ENCODE results near the gene PI16.
A peak's percentile ranks its signal among the peaks of the same experiment; 100 is the strongest.

Gene PI16

DNA sequence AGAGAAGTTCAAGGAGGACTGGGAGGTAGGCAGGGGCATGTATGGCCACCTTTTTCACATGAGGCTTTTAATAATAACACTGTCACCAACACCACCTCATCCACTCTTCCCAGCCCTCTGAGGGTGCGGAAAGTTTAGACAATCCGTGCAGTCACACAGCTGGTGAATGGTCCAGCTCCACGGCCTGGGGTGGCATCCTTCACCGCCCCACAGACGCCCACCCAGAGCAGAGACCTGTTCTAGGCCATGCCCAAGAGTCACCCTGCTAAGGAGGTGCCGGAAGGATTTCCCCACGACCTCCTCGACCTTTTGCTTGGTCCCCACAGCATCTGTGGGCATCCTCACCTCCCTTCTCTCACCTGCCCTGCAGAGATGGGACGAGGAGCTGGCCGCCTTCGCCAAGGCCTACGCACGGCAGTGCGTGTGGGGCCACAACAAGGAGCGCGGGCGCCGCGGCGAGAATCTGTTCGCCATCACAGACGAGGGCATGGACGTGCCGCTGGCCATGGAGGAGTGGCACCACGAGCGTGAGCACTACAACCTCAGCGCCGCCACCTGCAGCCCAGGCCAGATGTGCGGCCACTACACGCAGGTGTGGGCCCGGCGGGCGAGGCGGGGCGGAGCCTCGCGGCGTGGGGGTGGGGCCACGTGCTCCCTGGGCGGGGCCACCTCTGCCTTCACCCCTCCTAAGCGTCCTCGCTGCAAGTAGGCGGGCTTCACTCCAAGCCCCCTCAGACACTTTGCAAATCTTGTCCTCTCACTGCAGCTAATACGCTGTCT lies 4.4 kb downstream of the PI16 start:
- DNase-seq: no peak

DNA sequence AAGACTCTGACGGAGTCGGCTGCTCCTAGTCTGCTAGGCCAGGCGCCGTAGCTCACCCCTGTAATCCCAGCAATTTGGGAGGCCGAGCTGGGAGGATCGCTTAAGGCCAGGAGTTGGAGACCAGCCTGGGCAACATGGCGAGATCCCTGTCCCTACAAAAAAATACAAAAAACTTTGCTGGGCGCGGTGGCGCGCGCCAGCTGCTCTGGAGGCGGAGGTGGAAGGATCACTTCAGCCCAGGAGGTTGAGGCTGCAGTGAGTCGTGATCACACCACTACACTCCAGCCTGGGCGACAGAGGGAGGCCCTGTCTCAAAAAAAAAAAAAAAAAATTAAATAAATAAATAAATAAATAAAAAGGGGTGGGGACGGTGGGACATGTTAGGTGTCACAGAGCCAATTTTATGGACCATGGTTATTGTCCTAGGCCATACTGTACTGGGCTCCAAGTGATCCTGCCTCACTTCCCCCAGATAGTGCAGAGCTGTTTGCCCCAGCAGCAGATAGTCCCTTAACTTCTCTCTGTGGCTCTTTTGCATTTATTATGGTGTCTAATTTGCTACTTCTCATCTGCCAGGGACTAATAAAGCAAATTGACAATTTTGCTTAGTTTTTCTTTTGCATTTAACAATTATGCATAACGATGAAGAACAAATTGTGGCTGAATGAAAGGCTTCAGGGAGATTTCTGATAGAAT lies 5.2 kb downstream of the PI16 start:
- DNase-seq: no peak

DNA sequence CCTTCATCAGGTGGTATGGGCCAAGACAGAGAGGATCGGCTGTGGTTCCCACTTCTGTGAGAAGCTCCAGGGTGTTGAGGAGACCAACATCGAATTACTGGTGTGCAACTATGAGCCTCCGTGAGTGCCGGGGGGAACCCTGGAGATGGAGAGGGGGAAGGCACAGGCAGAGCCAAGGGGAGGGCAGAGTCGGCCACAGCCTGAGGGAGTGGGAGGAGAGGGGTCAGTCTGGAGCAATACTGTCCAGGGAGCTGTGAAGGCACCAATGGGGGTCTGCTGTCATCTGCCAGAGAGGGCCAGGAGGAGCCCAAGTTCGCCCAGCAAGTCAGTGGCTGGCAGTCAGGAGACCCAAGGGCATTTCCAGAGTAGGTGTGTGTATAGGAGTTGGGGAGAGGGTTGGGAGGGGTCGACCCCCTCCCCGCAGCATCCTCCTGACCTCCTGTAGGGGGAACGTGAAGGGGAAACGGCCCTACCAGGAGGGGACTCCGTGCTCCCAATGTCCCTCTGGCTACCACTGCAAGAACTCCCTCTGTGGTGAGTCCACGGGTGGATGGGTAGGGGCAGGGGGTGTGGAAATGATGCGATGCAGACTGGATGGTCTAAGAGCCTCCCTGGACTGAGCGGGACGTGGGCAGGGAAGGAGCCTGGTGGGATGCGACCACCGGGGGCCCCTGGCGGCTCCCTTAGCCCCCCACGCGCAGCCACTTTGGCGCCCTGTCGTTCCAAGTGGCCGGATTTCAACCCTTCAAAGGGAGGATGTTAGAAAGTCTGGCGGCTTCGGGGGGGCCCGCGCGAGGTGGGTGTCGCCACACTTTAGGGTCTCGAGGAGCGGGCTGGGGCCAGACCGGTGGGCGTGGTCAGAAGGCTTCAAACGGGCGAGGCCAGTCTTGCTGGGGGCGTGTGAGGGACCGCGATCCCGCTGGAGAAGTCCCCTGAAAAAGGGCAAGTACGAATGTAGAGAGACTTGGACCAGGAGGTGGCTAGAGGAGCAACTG lies 7.2 kb downstream of the PI16 start:
- no peak for DNase-seq

DNA sequence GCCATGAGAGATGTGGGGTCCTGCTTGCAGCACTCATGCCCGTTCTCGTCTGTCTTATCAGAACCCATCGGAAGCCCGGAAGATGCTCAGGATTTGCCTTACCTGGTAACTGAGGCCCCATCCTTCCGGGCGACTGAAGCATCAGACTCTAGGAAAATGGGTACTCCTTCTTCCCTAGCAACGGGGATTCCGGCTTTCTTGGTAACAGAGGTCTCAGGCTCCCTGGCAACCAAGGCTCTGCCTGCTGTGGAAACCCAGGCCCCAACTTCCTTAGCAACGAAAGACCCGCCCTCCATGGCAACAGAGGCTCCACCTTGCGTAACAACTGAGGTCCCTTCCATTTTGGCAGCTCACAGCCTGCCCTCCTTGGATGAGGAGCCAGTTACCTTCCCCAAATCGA lies 8.3 kb downstream of the PI16 start:
- peak; percentile 52 for DNase-seq

DNA sequence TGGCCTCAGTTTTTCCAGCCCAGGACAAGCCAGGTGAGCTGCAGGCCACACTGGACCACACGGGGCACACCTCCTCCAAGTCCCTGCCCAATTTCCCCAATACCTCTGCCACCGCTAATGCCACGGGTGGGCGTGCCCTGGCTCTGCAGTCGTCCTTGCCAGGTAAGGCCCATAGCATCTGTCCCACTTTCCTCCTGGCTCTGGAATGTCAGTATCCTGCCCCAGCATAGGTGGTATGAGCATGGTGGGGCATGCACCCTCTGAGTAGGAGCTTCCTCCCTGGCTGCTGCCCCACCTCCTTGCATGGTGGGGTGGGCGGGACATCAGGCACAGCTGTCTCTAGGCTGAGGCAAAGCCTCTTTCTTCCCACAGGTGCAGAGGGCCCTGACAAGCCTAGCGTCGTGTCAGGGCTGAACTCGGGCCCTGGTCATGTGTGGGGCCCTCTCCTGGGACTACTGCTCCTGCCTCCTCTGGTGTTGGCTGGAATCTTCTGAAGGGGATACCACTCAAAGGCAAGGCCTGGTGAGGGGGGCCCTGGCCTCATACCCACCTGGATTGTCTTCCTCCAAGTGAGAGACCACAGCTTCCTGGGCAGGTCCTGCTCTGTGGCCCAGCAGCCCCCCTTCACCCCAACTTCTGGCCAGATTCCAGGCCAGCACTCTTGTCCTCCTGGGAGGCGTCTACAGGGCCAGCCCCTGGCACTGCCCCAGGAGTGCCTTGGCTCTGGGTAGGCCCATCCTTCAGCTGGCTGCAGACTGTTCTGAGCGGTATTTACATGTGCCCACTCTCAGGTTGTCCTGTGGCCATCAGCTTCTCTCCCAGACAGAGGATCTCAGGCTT lies 9.1 kb downstream of the PI16 start:
- no peak for DNase-seq

DNA sequence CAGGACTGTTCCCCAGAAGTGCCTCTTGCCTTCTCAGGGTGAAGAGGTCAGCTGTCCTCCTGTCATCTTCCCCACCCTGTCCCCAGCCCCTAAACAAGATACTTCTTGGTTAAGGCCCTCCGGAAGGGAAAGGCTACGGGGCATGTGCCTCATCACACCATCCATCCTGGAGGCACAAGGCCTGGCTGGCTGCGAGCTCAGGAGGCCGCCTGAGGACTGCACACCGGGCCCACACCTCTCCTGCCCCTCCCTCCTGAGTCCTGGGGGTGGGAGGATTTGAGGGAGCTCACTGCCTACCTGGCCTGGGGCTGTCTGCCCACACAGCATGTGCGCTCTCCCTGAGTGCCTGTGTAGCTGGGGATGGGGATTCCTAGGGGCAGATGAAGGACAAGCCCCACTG lies 9.8 kb downstream of the PI16 start:
- DNase-seq: no peak

DNA sequence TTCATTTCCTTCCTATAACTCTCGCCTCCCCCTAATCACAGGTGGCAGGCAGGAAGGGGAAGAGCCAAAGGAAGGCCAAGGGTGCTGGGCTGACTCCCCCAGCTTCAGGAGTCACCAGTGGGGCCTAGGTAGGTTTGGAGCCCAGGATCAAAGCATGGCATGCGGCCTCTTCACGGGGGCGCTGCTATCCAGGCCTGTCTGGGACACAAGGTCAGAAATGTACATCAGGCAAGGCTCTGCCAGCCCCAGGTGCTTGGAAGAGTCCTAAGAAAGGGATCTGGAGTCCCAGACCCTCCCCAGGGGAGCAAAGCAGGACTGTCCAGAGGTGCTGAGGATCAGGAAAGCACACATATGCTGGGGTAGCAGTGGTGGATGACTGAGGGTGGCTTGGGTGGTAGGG lies 10.4 kb downstream of the PI16 start:
- DNase-seq: no peak

DNA sequence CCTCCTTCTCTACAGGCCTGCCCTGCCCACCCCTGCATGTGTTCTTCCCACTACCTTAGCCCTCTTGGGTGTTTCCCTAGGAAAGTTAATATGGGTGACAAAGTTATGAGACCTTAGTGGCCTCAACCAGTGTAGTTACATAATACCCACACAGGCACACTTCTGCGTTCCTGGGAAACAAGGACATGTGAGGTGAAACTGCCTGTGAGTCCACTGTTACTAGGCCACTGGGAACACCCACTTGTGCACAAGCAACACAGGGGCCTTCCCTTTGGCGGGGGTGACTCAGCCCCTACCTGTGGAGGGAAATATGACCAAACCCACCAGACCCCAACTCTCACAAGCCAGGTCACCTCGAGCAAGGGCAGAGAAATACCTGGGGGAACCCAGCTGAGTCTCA lies 12.8 kb downstream of the PI16 start:
- no peak for DNase-seq

DNA sequence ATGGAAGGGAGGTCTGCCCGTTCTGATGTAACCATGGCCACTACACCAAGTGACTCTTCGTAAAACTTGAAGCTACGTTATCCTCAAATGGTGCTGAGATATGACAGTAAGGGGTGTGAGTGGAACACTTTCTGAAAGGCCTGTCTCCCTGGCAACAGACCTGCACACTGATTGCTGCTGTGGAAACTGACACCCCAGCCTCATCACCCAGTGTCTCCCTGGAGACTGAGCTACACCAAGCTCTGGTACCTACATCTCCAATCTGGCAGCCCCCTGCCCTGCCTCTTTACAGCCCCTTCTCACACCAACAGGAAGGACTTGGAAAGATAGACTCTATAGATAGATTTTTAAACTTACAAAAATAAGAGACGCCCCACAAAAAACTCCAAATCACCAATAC lies 13.2 kb downstream of the PI16 start:
- DNase-seq: no peak

DNA sequence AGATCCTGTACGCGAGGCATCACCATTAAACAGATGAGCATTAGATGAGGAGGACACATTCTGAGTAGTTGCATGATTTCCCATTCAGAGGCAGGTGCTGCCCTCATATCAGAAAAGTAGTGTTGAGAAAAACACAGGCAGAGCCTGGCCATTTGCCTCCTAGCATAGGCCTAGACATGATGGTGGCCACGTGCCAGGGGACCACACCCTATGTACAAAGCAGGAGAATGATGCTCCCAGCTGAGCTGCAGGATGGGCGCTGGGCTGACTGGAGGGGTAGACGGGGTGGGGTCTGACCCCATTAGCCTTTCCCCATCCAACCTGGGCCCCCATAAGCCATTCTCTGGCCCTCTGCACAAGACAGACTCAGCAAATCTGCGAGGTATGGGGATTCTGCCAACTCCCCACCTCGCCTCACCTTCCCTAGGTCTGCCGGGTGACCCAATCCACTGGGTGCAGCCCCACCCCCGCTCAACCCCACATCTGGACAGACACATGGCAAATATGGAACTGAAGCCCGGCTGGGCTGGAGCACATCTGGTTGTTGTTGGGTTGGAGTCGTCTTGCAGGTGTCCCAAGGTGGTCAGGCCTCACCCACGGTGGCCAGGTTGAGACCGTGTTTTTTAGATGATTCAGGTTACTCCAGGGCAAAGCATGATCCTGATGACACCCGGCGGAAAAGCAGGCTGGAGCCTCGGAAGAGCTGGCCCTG lies 13.9 kb downstream of the PI16 start:
- no peak for DNase-seq

DNA sequence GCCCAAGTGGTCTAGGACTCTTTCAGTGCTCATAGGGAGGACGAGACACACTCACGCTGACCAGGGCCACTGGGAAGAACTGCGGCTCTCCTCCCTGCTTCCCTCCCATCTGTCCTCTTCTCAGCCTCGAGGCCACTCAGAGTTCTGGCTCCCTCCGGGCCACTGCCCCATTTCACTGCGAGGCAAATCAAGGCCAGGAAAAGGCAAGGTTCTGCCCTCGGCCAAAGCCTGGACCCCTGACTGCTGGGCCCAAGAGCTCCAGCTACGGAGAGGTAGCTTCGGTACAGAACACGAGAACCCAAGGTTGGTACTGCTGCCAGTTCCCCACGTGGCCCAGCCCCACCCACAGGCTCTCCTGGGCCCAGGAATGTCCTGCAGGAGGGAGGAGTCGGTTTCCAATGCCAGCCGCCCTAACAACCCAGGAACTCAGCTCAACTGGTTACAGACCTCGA lies 14.7 kb downstream of the PI16 start:
- DNase-seq: no peak

DNA sequence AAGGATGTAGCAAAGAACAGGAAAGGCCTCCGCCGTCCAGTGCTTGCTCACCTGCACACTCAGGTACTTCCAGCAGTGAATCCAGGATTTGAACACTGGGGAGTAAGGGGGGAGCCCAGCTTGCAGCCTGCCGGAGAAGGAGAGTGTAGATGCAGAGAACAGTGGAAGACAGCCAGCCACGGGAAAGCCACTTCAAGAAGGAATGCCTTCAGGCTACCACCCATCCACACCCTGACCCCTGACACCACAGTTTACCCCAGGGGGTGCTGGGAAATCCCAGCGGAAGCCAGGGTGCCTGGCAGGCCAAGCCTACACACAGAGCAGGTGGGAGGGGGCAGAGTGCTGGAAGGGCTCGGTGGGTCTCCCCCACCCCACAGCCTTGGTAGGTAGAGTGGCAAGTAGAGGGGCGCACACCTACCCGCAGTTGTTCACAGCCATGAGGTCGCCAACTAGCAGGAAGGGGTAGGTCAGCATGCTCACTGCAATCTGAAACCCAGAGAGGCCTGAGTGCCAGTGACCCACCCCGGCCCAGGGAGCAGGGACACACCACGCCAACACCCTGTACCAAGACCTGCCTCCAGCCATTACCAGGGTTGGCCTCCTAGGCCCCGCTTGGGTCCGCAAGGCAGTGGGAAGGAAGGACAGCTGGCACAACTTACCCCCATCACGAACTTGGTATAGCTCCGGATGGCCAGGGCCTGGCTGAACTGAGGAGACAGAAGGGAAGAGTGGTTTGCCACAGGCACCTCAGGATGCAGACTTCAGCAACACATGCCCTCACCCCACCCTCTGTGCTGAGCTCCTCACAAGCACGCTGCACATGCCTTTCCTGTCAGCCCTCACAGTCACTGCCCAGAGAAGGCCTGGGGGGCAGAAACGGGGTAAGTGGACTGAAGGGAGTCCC lies 15.7 kb downstream of the PI16 start:
- no peak for DNase-seq

DNA sequence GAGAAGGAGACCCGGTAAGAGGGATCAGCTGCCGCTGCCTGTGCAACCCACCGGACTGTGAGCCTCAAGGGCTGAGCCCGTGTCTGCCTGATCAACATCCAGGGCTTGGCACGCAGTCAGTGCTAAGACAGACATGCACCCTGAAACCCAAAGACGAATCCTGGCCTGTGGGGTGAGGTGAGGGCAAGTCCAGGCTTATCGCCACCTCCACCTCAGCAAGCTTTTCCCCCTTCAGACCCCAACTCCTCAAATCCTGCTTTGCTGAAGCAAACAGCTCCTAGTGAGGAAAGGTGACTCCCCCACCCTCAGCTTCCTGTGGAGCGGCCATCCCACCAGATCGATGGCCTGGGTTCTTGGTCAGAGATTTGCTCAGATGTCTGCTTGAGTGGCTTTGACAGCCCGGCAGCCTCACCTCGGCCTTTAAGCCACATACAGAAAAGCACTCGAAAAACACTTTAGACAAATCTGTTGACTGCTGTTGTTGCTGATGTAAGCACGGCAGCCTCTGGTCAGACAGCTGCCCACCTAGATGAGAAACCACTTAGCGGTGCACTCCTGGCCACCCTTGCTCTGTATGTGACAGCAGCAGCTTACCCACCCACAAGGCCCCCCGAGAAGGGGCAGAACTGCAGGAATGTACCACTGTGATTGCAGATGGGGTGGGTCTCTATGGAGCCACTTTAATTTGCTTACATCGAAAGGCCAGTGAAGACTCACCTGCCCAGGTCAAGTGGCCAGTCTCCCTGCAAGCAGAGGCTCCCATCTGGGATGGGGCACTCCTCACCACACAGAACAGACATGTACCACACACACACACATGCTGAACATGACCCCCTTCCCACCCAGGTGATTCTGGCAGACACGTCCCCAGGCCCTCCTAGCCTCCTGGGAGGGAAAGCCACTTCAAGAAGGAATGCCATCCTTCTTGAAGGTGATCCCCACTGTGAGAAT lies 16.6 kb downstream of the PI16 start:
- no peak for DNase-seq

DNA sequence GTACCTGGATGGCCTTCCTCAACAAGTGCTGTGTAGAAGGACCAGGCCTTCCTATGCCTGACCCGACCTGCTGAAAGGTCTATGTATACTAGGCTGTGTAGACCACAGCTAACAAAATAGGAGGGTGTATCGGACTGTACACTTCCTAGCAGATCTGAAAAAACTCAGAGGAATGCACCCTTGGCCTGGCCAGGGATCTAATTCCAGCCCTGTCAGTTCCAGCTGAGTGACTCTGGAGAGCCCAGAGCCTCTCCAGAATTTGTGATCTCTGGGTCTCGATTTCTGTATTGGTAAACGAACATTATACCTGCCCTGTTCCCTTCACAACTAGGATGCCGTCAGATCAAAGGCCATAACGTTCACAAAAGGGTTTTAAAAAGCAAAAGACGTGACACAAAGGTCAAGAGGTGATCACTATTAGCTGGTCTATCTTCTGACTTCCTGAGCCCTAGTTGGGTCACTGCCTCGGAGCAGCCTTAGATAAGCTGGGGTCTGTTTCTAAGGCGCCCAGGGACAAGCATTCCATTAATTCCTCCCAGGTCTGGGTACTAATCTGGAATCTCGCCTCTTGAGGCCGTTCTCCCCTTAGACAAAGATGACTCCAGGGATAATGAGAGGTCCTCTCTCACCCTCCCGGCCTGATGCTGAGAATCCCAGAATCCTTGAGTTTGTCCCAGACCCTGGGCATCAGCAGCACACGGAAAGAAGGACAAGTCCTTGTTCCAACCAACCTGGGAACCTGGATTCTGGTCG lies 17.6 kb downstream of the PI16 start:
- DNase-seq: no peak

DNA sequence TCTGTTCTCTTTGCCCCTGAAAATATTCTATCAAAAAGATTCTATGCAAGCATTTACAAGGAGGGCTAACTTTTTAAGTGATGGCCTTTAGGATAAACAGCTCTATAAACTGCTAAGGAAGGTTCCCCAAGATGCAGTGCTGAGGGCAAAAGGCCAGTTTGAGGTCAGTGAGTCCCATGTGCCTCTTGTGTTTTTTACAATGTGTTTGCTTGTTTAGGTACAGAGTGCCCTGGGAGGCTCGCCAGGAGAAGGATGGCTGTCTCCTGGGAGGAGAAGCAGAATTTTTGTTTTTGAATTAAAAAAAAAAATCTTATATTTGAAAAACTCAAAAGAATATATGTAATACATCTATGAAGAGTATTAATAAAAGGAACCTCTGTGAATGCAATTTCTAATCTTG lies 18.7 kb downstream of the PI16 start:
- no peak for DNase-seq

DNA sequence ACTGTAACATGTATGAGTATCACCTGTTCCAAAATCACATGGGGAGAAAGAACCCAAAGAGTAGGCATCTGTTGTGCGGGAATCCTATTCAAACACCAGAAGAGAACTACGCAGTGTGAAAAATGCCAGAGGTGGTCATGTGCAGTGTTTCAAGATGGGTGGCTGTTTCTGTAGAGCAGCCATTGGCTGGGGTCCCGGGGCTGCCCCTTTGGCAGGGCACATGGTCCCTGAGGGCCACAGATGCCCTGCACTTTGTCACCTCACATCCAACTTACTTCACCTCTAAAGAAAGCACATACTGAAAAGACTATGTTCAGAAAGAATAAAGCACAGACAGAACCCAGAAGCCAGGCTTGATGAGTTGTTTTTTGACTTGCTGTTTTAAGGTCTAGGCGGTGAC lies 19.1 kb downstream of the PI16 start:
- no peak for DNase-seq

DNA sequence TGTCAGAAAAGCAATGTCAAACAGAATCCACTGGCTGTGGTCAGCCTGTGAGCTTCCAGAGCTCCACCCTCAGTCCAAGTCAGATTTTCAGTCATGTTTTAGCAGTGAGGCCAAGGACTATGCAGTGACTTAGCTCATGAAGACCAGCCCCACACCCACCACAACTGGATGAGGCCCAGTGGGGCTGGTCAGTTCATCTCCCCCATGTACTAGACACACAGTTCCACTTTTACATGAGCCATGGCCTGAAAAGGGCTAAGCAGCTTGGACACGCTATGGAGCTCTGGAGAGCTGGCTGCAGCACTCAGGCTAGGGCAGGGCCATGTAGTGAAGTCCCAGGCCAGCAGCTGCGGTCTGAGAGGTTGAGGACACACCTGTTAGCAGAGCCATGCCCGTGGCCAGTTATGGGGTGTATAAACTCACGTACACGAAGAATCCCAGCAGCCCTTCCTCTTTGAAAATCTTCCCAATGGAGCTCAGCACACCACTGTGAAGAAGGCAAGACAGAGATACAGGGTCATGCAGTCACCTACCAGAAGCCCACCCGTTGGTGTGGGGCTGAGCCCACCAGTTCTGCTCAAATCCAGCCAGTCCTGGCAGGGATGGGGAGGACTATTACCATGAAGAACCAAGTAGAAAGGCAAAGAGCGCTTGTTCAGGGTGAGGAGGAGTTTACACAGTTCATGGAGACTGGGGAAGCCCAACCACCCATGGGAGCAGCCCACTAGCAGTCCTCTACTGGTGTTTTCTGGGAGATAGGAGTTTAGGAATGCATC lies 20.9 kb downstream of the PI16 start:
- DNase-seq: no peak

DNA sequence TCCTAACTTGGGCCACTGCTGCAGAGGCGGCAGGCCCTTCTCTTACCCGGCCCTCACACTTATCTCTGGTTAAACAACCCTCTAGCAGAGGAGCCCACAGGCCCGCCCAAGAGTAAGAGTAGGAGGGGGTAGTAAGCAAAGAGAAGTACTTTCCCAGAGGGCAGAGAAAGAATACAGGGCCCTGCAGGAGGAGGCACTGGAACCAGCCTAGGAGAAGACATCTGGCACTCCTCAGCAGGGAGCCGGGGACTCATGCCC lies 21.4 kb downstream of the PI16 start:
- no peak for DNase-seq
